ENCODE results near the gene MYMK.
A peak's percentile ranks its signal among the peaks of the same experiment; 100 is the strongest.

The MYMK gene

DNA sequence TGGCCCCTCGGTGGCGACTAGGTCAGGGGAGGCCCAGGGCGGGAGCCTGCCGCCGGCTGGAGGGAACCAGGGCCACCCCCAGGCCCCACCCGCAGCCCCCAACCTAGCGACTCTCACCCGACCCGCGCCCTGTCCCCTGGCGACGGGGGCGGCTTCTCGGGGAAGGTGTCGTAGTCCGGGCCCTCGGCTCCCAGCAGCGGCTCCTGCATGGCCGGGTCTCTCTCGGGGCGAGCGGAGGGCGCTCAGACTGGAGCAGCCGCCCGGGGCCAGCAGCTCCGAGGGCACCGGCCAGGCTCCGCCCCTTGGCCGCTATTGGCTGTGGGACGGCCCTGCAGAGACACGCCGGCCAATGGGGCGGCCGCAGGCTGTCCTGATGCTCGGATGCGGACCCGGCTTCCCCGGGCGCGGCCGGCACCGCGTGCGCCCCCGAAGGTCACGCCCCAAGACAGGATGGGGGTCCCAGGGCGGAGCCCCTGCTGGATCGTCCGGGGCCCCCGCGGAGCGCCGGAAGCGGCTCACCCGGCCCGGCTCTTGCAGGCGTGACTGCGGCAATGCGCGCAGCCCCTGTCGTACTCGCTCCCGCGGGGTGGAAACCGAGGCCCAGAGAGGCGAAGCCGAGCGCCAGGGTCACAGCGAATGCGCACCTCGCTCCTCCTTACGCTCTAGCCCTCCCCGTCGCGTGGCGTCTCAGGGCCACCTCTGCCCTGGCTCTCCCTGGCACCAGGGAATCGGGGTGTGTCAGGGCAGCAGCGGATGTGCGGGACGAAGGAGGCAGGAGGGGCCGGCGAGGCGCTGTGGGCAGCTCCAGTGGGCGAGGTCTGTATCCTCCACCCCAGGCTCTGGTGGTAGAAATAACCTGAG is 45.7 kb downstream of the MYMK start, which contains the start of gene SLC2A6:
Gene SLC2A6, minus strand, starts transcription at position 249 of the 861 bp plus-strand sequence. Its CDS starts 40 bp downstream, at position 209.
- DNase-seq (ENCODE audit: low read depth) = peak; percentile 72

DNA sequence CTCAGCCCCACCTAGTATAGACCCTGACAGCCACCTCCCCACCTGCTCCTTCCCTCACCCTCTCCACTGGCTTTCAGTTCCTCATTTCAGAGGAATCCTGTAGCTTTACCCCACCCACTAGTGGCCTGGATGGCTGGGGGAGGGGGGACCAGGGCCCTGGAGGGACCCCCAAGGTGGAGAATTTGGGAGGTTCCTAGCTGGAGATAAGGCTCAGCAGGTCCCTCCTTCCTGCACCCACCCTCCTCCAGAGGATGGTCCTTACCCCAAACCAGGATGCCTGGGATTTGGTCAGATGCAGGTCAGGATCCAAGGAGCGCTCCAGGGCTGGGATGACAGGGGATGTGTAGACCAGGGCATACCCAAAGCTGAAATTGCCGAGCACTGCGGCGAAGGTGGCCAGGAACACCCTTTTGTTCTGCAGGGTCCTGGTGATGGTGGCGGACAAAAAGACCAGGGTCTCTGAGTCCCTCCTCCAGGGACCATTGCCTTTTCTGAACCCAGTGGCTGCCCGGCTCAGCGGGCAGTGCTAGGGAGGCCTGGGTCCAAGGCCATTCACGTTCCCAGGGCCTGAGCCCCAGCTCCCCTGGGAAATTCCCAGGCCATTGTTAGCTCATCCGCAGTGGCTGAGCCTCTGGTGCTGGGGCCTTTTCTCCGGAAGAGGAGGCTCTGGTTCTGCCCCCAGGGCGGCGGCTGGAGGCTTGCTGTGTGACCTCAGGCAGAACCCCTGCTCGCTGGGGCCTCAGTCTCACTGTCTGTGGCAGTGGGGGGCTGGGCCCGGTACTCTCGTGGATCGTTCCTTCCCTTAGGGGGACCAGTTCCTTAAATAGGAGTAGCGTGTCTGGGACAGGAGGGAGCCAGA is 46.5 kb downstream of the MYMK start:
- TF ChIP-seq, protein P1, sequence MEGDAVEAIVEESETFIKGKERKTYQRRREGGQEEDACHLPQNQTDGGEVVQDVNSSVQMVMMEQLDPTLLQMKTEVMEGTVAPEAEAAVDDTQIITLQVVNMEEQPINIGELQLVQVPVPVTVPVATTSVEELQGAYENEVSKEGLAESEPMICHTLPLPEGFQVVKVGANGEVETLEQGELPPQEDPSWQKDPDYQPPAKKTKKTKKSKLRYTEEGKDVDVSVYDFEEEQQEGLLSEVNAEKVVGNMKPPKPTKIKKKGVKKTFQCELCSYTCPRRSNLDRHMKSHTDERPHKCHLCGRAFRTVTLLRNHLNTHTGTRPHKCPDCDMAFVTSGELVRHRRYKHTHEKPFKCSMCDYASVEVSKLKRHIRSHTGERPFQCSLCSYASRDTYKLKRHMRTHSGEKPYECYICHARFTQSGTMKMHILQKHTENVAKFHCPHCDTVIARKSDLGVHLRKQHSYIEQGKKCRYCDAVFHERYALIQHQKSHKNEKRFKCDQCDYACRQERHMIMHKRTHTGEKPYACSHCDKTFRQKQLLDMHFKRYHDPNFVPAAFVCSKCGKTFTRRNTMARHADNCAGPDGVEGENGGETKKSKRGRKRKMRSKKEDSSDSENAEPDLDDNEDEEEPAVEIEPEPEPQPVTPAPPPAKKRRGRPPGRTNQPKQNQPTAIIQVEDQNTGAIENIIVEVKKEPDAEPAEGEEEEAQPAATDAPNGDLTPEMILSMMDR (conservative IDR thresholded peaks at IDR 0.05; ENCODE audit: low read depth, low read length) = no peak
- peak overlapping the region; percentile 71 for H3K4me3 ChIP-seq (ENCODE audit: low read depth, low read length)
- DNase-seq (ENCODE audit: low read depth) = peak; percentile 28

More for the DNA sequence above, 45.7 kb downstream of the MYMK start, which contains the start of gene SLC2A6:
- peak within 1 kb of the TSS; percentile 71 for H3K4me3 ChIP-seq (ENCODE audit: low read depth, low read length)
- TF ChIP-seq, protein P1 (conservative IDR thresholded peaks at IDR 0.05; ENCODE audit: low read depth, low read length) = no peak

DNA sequence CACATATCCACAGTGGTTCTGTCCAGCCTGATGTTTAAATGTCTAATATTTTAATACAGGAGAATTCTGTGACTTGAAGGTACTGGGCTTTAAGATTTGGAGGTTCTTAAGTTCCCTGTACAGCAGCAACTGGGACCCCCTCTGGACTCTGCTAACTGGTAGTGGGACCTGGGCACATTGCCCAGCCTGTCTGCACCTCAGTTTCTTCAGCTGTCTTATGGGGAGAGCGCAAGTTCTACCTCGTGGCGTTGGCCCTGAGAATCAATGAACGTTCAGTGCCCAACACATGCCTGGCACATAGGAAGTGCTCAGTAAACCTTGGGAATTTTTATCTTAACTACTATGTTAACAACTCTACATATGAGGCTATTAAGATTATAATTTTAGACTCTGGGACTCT is 47.3 kb downstream of the MYMK start:
- no peak for DNase-seq (ENCODE audit: low read depth)
- TF ChIP-seq, protein P1 (conservative IDR thresholded peaks at IDR 0.05; ENCODE audit: low read depth, low read length) = no peak
- H3K4me3 ChIP-seq (ENCODE audit: low read depth, low read length) = no peak overlapping the region

DNA sequence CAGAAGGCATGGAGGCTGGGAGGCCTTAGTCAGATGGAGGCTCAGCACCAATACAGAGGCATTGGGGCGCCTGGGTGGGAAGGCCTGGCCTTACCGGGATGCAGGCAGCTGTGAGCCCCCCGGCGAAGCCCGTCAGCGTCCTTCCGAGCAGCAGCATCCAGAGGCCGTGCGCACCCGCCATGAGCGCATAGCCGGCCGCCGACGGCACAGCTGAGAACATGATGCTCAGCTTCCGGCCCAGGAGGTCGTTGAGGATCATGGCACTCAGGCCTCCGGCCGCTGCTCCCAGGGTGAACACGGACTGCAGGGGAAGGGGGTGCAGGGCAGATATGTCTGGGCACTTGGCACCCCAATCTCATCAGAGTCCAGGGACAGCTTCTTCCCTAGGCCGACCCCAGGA is 47.8 kb downstream of the MYMK start:
- DNase-seq (ENCODE audit: low read depth) = no peak
- TF ChIP-seq, protein P1 (conservative IDR thresholded peaks at IDR 0.05; ENCODE audit: low read depth, low read length) = no peak
- H3K4me3 ChIP-seq (ENCODE audit: low read depth, low read length) = no peak overlapping the region

DNA sequence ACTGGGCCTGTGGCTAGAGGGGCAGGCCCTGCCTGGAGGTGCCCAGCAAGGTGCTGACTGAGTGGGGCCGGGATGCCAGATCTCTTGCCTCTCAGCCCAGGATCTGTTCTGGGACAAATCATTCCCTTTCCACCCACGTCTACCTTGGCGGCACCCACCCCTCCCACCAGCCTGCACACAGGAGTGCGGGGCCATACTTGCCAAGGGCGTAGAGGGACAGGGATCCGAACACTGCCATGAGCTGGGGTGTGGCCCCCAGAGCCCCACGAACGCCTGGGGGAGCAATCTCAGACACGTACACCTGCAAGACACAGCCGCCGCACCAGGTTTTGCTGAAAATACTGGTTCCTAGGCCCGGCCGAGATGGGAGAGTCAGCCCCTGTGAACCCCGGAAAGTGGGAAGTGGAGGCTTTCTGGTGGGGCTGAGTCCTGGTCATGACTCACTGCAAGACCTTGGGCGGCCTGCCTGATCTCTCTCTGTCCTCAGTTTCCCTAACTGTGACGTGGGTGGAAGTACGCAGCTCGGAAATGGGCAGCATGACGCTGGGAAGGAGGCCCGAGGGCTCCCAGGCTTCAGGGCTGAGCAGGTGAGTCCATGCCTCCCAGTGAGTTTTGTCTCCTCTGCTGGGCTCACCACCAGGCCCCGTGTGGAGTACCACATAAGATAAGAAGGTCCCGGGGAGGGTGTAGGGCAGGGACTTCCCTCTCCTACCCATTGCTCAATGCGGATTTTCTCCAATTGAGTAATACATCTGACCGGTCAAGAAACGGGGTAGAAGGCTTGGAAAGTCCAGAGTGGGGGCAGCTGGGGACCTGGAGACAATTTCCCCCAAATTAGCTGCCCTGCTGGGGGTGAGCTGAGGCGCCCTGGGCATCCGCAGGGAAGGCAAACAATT is 48.5 kb downstream of the MYMK start:
- peak; percentile 68 for DNase-seq (ENCODE audit: low read depth)
- TF ChIP-seq, protein P1 (conservative IDR thresholded peaks at IDR 0.05; ENCODE audit: low read depth, low read length) = no peak
- H3K4me3 ChIP-seq (ENCODE audit: low read depth, low read length) = no peak overlapping the region

DNA sequence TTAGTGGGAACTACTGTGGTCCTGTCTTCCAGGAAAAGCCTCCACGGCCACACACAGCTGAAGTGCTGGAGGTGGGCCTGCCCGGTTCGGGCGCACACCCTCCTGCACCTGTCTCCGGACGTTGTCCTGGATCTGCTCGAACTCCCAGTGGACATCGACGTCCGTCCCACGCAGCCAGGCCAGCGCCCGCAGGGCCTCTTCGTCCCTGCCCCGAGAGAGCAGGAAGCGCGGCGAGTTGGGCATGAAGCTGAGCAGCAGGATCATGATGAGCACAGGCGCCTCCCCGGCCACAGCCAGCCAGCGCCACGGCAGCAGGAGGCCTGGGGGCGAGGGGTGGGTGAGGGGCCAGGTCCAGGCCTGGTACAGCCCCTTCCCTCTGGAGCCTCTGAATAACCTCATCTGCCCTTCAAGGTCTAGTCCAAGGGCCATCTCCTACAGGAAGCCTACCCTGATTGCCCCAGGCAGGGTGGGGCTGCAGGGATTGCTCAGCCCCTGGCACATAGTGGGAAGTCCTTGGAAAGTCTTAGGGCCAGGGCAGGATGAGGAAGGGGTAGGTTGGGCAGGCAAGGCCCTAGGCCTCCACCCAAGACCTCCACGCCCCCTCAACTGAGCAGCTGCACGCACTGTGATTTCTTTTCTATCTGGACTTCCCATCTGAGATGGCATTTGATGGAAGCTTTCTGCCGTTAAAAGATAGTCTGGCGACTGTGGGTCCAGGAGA is 49.3 kb downstream of the MYMK start:
- TF ChIP-seq, protein P1 (conservative IDR thresholded peaks at IDR 0.05; ENCODE audit: low read depth, low read length) = no peak
- DNase-seq (ENCODE audit: low read depth) = no peak
- no peak overlapping the region for H3K4me3 ChIP-seq (ENCODE audit: low read depth, low read length)

Measured in choroid plexus epithelial cell (primary cell).